Measurements from ENCODE around the gene PARP12.

PARP12 gene

DNA sequence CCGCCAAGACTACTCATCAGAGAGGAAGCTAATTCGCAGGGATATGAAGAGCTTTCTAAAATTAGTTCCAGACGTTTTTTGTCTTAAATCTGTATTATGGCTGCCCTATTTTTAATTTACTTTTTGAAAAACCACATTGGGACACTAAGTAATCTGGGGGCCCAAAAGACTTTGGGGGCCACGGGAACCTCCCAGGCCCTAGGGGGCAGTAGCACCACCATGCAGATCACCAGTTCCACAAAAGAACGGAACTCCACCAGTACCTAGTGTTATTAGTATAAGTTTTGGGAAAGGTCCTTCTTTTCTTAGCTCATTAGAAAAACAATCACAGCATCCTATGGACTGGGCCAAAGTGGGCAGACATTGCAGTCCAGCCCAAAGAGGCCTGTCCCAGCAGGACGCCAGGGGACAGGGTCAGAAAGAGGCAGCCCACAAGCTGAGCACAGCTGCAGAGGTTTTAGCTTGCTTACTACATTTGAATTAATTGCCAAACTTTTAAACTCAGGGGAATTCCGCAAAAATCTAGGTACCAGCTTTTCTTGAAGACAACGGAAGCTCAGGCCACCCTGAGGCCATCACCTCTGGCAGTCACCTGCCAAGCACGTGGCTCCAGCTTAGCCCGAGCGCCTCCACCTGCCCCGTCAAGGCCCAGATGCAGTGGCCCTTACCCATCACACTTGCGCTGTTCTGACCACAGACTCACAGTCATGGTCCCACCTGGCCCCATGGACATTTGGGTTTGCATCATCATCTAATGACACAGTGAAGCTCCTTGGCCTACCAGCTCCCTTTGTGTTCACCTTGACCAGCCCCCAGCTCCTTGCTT is 74.8 kb downstream of the PARP12 start:
- TF ChIP-seq, protein P1, sequence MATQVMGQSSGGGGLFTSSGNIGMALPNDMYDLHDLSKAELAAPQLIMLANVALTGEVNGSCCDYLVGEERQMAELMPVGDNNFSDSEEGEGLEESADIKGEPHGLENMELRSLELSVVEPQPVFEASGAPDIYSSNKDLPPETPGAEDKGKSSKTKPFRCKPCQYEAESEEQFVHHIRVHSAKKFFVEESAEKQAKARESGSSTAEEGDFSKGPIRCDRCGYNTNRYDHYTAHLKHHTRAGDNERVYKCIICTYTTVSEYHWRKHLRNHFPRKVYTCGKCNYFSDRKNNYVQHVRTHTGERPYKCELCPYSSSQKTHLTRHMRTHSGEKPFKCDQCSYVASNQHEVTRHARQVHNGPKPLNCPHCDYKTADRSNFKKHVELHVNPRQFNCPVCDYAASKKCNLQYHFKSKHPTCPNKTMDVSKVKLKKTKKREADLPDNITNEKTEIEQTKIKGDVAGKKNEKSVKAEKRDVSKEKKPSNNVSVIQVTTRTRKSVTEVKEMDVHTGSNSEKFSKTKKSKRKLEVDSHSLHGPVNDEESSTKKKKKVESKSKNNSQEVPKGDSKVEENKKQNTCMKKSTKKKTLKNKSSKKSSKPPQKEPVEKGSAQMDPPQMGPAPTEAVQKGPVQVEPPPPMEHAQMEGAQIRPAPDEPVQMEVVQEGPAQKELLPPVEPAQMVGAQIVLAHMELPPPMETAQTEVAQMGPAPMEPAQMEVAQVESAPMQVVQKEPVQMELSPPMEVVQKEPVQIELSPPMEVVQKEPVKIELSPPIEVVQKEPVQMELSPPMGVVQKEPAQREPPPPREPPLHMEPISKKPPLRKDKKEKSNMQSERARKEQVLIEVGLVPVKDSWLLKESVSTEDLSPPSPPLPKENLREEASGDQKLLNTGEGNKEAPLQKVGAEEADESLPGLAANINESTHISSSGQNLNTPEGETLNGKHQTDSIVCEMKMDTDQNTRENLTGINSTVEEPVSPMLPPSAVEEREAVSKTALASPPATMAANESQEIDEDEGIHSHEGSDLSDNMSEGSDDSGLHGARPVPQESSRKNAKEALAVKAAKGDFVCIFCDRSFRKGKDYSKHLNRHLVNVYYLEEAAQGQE (IDR thresholded peaks at IDR 0.05; ENCODE audit: insufficient read depth in 1 of 2, low read depth in 2 of 2, low read length in 2 of 2): no peak

GRCh38 chr7:139985811-139986210 is 76.9 kb downstream of the PARP12 start:
- TF ChIP-seq POLR2AphosphoS5 (IDR thresholded peaks at IDR 0.05; ENCODE audit: low read depth, low read length): no peak

- TF ChIP-seq, protein P1 (IDR thresholded peaks at IDR 0.05; ENCODE audit: insufficient read depth in 1 of 2, low read depth in 2 of 2, low read length in 2 of 2): no peak
- TF ChIP-seq FOXP2 (optimal IDR thresholded peaks at IDR 0.05; ENCODE audit: borderline replicate concordance, extremely low read depth, extremely low read length, insufficient read depth): no peak
- no peak for TF ChIP-seq SIN3A (IDR thresholded peaks at IDR 0.05; ENCODE audit: borderline replicate concordance, insufficient read depth, low read length)
- TF ChIP-seq POLR2AphosphoS5 (IDR thresholded peaks at IDR 0.05; ENCODE audit: low read depth, low read length): no peak
- no peak for TF ChIP-seq TAF1 (IDR thresholded peaks at IDR 0.05; ENCODE audit: borderline replicate concordance, insufficient read depth, low read length)
These were observed 77.9 kb downstream of the PARP12 start for GRCh38 chr7:139984642-139985539.

DNA sequence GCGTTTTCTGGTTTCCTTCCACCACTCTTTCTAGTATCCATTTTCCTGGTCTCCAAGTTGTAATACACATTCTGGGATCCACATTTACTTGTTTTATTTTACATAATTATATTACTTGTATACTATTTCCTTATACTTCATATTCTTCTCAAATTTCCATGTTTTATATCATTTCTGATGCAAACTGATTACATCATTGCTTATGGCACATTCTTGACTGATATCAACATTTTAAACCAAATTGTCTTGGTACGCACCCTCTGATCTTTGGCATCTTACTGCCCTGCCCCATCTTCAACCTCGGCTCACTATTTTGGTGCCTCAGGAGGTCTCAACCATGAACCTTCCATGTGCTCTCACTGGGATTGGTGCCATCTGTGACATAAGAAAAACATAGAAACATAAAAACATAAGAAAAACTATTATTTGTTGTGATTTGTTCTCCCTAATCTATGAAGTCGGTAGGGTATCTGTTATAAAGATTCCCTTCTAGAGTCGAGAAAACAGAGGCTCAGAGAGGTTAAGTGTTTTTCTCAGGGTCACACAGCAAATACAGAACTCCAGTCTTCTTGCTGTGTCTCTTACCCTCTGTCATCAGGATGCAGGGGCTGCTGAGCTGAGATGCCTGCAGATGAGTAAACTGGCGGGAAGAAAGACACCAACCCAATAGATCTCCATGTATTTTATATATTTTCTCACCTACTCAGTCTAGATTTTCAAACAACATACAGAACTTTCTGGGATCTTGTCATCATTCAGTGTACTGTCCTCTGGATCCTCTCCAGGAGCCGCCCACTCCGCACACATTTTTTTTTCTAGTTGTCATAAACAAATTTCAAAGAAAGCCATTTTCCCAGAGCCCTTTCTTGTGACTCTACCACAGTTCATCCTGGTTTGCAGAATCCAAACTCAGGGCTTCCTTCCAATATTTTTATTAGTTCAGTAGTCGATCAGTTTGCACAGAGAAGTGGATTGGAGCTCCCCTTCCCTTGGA is 79.5 kb downstream of the PARP12 start:
- TF ChIP-seq POLR2AphosphoS5 (IDR thresholded peaks at IDR 0.05; ENCODE audit: low read depth, low read length) (no peak), TAF1 (IDR thresholded peaks at IDR 0.05; ENCODE audit: borderline replicate concordance, insufficient read depth, low read length) (no peak), FOXP2 (optimal IDR thresholded peaks at IDR 0.05; ENCODE audit: borderline replicate concordance, extremely low read depth, extremely low read length, insufficient read depth) (no peak), SIN3A (IDR thresholded peaks at IDR 0.05; ENCODE audit: borderline replicate concordance, insufficient read depth, low read length) (no peak)
- TF ChIP-seq, protein P1 (IDR thresholded peaks at IDR 0.05; ENCODE audit: insufficient read depth in 1 of 2, low read depth in 2 of 2, low read length in 2 of 2): no peak

GRCh38 chr7:139981511-139981895 is 81.2 kb downstream of the PARP12 start:
- TF ChIP-seq, protein P1 (IDR thresholded peaks at IDR 0.05; ENCODE audit: insufficient read depth in 1 of 2, low read depth in 2 of 2, low read length in 2 of 2): no peak
- TF ChIP-seq POLR2AphosphoS5 (IDR thresholded peaks at IDR 0.05; ENCODE audit: low read depth, low read length) (no peak), FOXP2 (optimal IDR thresholded peaks at IDR 0.05; ENCODE audit: borderline replicate concordance, extremely low read depth, extremely low read length, insufficient read depth) (no peak), TAF1 (IDR thresholded peaks at IDR 0.05; ENCODE audit: borderline replicate concordance, insufficient read depth, low read length) (no peak), SIN3A (IDR thresholded peaks at IDR 0.05; ENCODE audit: borderline replicate concordance, insufficient read depth, low read length) (no peak)

All from PFSK-1 (cell line).